ENCODE measurements around the gene TMX1. TPM values are rescaled to one million over a fixed set of nuclear protein-coding genes. Genes with fewer than 3 reads are reported as not detected.

Gene TMX1
- total and polyA plus RNA-seq, 2 experiments from 2014 or later: 61.5 to 126 TPM

GRCh38 chr14:51298895-51299294, 58.8 kb downstream of the TMX1 start:
- Histone ChIP-seq H3K4me3 (no peak overlapping the region), H3K4me1 (ENCODE audit: insufficient read depth) (peaks cover 7% of the 10 kb centered on the region), H3K79me2 (replicated peaks; ENCODE audit: insufficient read depth) (no peaks in the 10 kb centered on the region), H3K4me2 (no peak overlapping the region), H3F3A (replicated peaks; ENCODE audit: low read depth) (no peaks in the 10 kb centered on the region), H3K27ac (ENCODE audit: low read depth) (no peak overlapping the region), H3K9me2 (ENCODE audit: insufficient read depth) (no peaks in the 10 kb centered on the region), H3K36me3 (ENCODE audit: insufficient read depth) (no peaks in the 10 kb centered on the region), H2AFZ (no peak overlapping the region), H3K27me3 (ENCODE audit: insufficient read depth) (no peaks in the 10 kb centered on the region), H4K20me1 (replicated peaks; ENCODE audit: insufficient read depth) (no peaks in the 10 kb centered on the region)
- Mint-ChIP-seq H3K27me3 (ENCODE audit: insufficient read depth, low read depth, poor library complexity) (peaks cover 2% of the 10 kb centered on the region), H3K9me3 (no peaks in the 10 kb centered on the region), H3K4me1 (peaks cover 11% of the 10 kb centered on the region), H3K4me3 (no peak overlapping the region), H3K36me3 (ENCODE audit: low read depth) (no peaks in the 10 kb centered on the region), H3K27ac (no peak overlapping the region)
- TF ChIP-seq CREB1 (CRISPR knock-in tag; IDR thresholded peaks at IDR 0.05; ENCODE audit: low read depth): no peak
- TF ChIP-seq EZH2phosphoT487 (IDR thresholded peaks at IDR 0.05; ENCODE audit: unreplicated experiment): no peak
- TF ChIP-seq POLR2AphosphoS5 (IDR thresholded peaks at IDR 0.05; ENCODE audit: low read depth): no peak
- TF ChIP-seq ETS1 (IDR thresholded peaks at IDR 0.05): no peak
- no peak for TF ChIP-seq REST (IDR thresholded peaks at IDR 0.05; ENCODE audit: unreplicated experiment)
- TF ChIP-seq ZNF331 (CRISPR knock-in tag; IDR thresholded peaks at IDR 0.05; ENCODE audit: low read depth): no peak
- TF ChIP-seq NANOG (IDR thresholded peaks at IDR 0.05; ENCODE audit: borderline replicate concordance): no peak
- no peak for TF ChIP-seq STAT1 (IDR thresholded peaks at IDR 0.05; ENCODE audit: unreplicated experiment)
- no peak for TF ChIP-seq EZH2 (IDR thresholded peaks at IDR 0.05; ENCODE audit: low read depth, unreplicated experiment)
- no peak for TF ChIP-seq ZNF114 (CRISPR knock-in tag; IDR thresholded peaks at IDR 0.05)
- no peak for TF ChIP-seq ZNF462 (CRISPR knock-in tag; IDR thresholded peaks at IDR 0.05)
- DNase-seq (ENCODE audit: low spot score) (no peak), ATAC-seq (no peak)

All from GM23338 (cell line).